GM13977 (cell line): ENCODE data around the gene PPFIBP2.

Experiments used
- DNase-seq: peaks from one replicate; pipeline ENCODE4 v3.0.0; 2012; ENCODE audit warnings: low spot score
- in situ Hi-C: fragments of 300-500 bp; cut with MboI; formaldehyde crosslinking; loops from one replicate; pipeline ENCODE4 v1.12.0; 2022; ENCODE audit warnings: low sequenced_read_pairs, low pct_unique_long_range_greater_than_20kb, mixed read lengths, inconsistent platforms; ENCODE audit not compliant: unreplicated experiment
- TF ChIP-seq, protein P1 (sequence below): IDR thresholded peaks from 2 replicates; pipeline ENCODE4 v1.5.1; 2012; ENCODE audit warnings: mild to moderate bottlenecking, control low read depth; ENCODE audit not compliant: insufficient read depth; ENCODE audit errors: extremely low read depth, missing control alignments

PPFIBP2 gene

DNA sequence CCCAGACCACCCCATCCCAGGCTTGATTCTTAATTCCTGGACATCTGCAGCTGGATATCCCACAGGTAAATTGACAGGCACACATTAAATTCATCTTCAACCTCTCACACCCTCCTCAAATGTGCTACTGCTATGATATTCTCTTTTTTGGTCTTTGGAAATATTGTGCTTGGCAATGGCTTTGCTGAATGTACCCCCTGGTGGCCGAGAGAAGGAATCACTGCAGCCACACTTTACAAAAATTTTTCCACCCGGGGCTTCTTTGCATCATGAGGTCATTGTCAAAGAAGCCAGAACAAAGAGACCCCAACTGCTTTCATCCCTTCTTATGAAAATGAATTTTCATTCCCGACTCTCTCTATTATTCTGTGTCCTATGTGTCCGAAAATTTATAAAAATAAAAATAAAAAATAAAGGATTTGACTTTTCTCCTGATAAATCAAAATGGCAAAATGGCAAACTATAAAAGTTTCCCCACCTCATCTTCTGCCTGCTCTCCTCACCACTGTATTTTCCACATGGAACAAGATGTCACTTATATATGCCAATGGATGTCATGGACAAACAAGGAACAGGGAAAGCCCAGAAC lies 174.5 kb downstream of the PPFIBP2 start:
- DNase-seq = no peak
- in situ Hi-C loops = loop anchor here (10.0 kb wide), 2 partner anchors 254 to 334 kb away; no protein-coding TSS in a partner anchor
- TF ChIP-seq, protein P1, sequence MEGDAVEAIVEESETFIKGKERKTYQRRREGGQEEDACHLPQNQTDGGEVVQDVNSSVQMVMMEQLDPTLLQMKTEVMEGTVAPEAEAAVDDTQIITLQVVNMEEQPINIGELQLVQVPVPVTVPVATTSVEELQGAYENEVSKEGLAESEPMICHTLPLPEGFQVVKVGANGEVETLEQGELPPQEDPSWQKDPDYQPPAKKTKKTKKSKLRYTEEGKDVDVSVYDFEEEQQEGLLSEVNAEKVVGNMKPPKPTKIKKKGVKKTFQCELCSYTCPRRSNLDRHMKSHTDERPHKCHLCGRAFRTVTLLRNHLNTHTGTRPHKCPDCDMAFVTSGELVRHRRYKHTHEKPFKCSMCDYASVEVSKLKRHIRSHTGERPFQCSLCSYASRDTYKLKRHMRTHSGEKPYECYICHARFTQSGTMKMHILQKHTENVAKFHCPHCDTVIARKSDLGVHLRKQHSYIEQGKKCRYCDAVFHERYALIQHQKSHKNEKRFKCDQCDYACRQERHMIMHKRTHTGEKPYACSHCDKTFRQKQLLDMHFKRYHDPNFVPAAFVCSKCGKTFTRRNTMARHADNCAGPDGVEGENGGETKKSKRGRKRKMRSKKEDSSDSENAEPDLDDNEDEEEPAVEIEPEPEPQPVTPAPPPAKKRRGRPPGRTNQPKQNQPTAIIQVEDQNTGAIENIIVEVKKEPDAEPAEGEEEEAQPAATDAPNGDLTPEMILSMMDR = peak; percentile 87

DNA sequence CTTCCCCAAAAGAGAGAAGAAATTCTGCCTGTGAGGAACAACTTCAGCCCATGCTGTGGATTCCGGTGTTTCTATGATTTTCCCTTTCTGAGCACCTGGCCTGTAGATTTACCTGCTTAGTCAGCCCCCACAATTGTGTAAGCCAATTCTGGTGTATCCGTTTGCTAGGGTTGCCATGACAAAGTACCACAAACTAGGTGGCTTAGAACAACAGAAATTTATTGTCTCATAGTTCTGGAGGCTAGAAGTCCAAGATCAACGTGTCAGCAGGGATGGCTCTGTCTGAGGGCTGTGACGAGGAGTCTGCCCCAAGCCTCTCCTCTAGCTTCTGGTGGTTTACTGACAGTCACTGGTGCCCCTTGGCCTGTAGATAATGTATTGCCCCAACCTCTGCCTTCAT lies 175.4 kb downstream of the PPFIBP2 start:
- DNase-seq = no peak
- TF ChIP-seq, protein P1 = no peak
- in situ Hi-C loops = loop anchor here (10.0 kb wide), 2 partner anchors 254 to 334 kb away; no protein-coding TSS in a partner anchor

DNA sequence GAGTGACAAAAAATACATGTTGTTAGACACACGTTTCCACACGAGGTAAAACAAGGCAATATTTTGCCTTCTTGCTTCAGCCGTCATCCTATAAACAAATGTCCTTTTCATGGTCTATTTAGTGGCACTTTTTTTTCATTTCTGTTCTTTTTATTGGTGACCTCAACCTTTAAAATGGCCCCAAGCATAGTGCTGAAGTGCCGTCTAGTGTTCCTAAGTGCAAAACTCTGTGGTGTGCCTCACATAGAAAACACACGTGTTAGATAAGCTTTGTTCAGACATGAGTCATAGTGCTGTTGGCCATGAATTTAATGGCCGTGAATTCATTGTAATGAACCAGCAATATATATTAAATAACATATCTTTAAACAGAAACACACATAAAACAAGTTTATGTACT lies 176.8 kb downstream of the PPFIBP2 start:
- TF ChIP-seq, protein P1 = no peak
- in situ Hi-C loops = loop anchor here (10.0 kb wide), 1 partner anchor 596 kb away; no protein-coding TSS in a partner anchor
- no peak for DNase-seq

DNA sequence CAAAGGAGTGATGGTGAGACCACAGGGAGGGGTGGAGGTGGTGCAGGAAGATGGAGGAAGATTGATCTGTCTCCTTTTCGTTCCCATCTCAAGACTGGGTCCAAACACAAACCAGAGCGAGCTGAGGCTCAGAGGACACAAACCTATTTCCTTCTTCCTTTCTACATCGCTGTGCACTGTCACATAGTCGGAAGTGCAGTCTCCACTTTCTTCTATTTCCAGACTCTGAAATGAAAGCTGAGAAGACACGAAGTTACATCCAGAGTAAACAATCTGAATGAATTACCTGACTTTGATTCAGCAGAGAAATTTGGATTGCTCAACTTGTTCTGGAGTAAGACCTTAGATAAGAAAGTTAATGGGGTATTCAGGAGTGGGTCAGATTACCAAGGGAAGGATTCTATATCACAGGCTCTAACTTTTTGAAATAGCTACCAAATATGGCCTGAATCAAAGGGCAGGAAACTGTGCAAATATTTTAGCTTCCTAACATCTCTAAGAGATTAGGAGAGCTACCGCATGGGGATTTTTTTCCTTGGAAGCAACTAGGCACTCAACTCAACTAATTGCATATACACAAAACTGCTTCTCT lies 178.1 kb downstream of the PPFIBP2 start:
- TF ChIP-seq, protein P1 = no peak
- in situ Hi-C loops = loop anchor here (10.0 kb wide), 1 partner anchor 597 kb away; no protein-coding TSS in a partner anchor
- DNase-seq = no peak

DNA sequence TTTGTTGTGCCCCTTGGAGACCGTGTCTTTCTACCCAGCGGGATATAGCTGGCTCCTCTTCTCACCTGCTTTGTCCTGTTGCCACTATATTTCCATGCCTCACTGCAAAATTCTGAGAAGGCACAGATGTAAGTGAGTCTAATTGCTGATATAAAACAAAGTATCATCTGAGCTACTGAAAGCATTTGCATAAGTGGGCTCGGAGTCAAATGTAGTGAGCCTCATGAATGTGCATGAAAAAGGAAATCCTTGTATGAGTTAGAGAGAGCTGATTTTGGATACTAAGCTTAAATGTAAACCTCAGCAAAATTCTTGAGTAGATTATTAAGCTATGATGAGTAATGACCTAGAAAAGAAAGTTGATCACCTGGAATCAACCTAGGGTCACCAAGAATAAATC lies 178.6 kb downstream of the PPFIBP2 start:
- in situ Hi-C loops = loop anchor here (10.0 kb wide), 1 partner anchor 598 kb away; no protein-coding TSS in a partner anchor

DNA sequence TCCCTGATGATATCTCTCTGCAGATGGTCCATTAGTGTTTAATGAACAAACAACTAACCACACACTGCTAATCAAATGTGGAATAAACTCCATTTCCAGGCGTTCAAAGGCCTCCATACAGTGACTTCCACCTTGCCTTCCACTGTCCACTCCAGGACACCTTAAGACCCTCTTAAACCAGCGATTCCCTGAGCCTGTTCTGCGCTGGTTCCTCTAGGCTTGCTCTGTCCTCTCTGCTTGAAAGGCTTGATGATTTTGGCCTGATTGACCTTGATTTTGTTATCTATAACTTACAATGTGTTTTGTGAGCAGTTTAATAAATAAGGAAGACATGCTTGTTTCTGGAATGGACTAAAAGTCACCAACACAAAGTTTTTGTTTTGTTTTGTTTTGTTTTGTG lies 180.4 kb downstream of the PPFIBP2 start:
- in situ Hi-C loops = loop anchor here (10.0 kb wide), 1 partner anchor 599 kb away; no protein-coding TSS in a partner anchor
- TF ChIP-seq, protein P1 = no peak
- no peak for DNase-seq

More for the DNA sequence above, 178.6 kb downstream of the PPFIBP2 start:
- DNase-seq = no peak
- TF ChIP-seq, protein P1 = no peak
